Astrocyte of the cerebellum (primary cell): Measurements from ENCODE around the gene NOXO1.

Source experiments
- DNase-seq: peaks from one replicate; pipeline ENCODE4 v3.0.0-alpha.2; 2011; ENCODE audit warnings: low read depth
- H3K4me3 ChIP-seq: 2 replicates; pipeline ENCODE4 v1.5.1; 2011; ENCODE audit warnings: mild to moderate bottlenecking, low read depth, low read length, moderate library complexity
- CTCF ChIP-seq: IDR thresholded peaks from 2 replicates; pipeline ENCODE4 v1.5.1; 2012; ENCODE audit warnings: low read length, low read depth, moderate library complexity, mild to moderate bottlenecking; ENCODE audit errors: missing control alignments
- in situ Hi-C: cut with HindIII; loops from 2 replicates; pipeline ENCODE4 v1.10.0; 2017; ENCODE audit warnings: low sequenced_read_pairs

NOXO1 gene

GRCh38 chr16:2005646-2006045 is 24.4 kb upstream of the NOXO1 start:
- H3K4me3 ChIP-seq: no peak overlapping the region
- in situ Hi-C loops: no loop called here
- TF ChIP-seq CTCF: no peak
- no peak for DNase-seq

GRCh38 chr16:2004795-2005517 is 23.7 kb upstream of the NOXO1 start:
- no peak for TF ChIP-seq CTCF
- in situ Hi-C loops: no loop called here
- no peak for DNase-seq
- no peak overlapping the region for H3K4me3 ChIP-seq

- peak; percentile 97 for TF ChIP-seq CTCF
- H3K4me3 ChIP-seq: peak overlapping the region; percentile 19
- DNase-seq: peak; percentile 43
- in situ Hi-C loops: no loop called here
Measured at GRCh38 chr16:2003827-2004641, 22.8 kb upstream of the NOXO1 start.

GRCh38 chr16:2003231-2003826 is 22.1 kb upstream of the NOXO1 start:
- DNase-seq: no peak

GRCh38 chr16:2002406-2003230 is 21.3 kb upstream of the NOXO1 start:
- in situ Hi-C loops: no loop called here
- no peak overlapping the region for H3K4me3 ChIP-seq
- no peak for DNase-seq
- no peak for TF ChIP-seq CTCF

More at GRCh38 chr16:2003231-2003826, 22.1 kb upstream of the NOXO1 start:
- no peak for TF ChIP-seq CTCF
- no peak overlapping the region for H3K4me3 ChIP-seq
- in situ Hi-C loops: no loop called here
